Aorta (tissue), 5 donors: ENCODE results near the gene BHLHE40. TPM values are rescaled to one million over a fixed set of nuclear protein-coding genes. Genes with fewer than 3 reads are reported as not detected.
A peak's percentile ranks its signal among the peaks of the same experiment; 100 is the strongest.

Experiments
- ATAC-seq: fragments of 200-7000 bp; cut with Tn5 transposase; one replicate; pipeline ENCODE4 v1.9.1; 2022; ENCODE audit warnings: moderate library complexity; ENCODE audit not compliant: low FRiP score
- DNase-seq, 2 donors: peaks; one replicate each; pipeline ENCODE4 v3.0.0-alpha.2; 2020
- H3K27ac ChIP-seq, 2 donors: one replicate each; pipeline ENCODE4 v1.5.1; 2013; ENCODE audit warnings: low read length in 2 of 2, mild to moderate bottlenecking in 2 of 2, moderate library complexity in 2 of 2, control low read depth in 1 of 2, inconsistent platforms in 1 of 2, low read depth in 1 of 2
- H3K27me3 ChIP-seq, 2 donors: one replicate each; pipeline ENCODE4 v1.6.1; 2013; ENCODE audit warnings: control low read depth in 1 of 2, low read length in 1 of 2, mild to moderate bottlenecking in 1 of 2, moderate library complexity in 1 of 2; ENCODE audit not compliant: insufficient read depth in 2 of 2, control insufficient read depth in 1 of 2
- H3K36me3 ChIP-seq, 2 donors: one replicate each; pipeline ENCODE4 v1.6.1; 2013; ENCODE audit warnings: control low read depth in 1 of 2, low read length in 1 of 2, mild to moderate bottlenecking in 1 of 2; ENCODE audit not compliant: insufficient read depth in 2 of 2, control insufficient read depth in 1 of 2
- H3K4me1 ChIP-seq, 2 donors: one replicate each; pipeline ENCODE4 v1.6.1; 2013; ENCODE audit warnings: low read length in 2 of 2, control low read depth in 1 of 2, mild to moderate bottlenecking in 1 of 2, moderate library complexity in 1 of 2; ENCODE audit not compliant: insufficient read depth in 2 of 2, control insufficient read depth in 1 of 2
- H3K4me3 ChIP-seq, 2 donors: one replicate each; pipeline ENCODE4 v1.5.1; 2013; ENCODE audit warnings: low read length in 2 of 2, control low read depth in 1 of 2, mild to moderate bottlenecking in 1 of 2
- H3K9me3 ChIP-seq: one replicate; pipeline ENCODE4 v1.6.1; 2013; ENCODE audit warnings: mild to moderate bottlenecking, low read length; ENCODE audit not compliant: control insufficient read depth
- WGBS, 2 donors: extraction: QIAGEN DNeasy Blood & Tissue Kit; methylation state at CpG; one replicate each; pipeline ENCODE4 v1.1.7; 2013; 5-methylcytosine and 5-hydroxymethylcytosine counted together
- intact Hi-C, 2 donors: fragments of 100-400 bp; cut with DNase I; formaldehyde crosslinking; loops; one replicate each; pipeline versions ENCODE4 v1.14.2 to v1.15.0; 2022
- polyA plus RNA-seq, 2 donors: library from polyadenylated mRNA; stranded (reverse); fragments of 200-250 nt; gene quantifications; one replicate each; pipeline ENCODE4 v1.2.3, GENCODE V29; 2013
- total RNA-seq, 2 donors: library from RNA; stranded (reverse); fragmentation: NEBNext Ultra II Directional; extraction: Animal tissue kit (Norgen Biotek cat#: 25700); gene quantifications; one replicate each; pipeline ENCODE4 v1.2.1, GENCODE V29; 2021
- donor health status: healthy with polysubstance abuse.
- donor health status: Bipolar disorder and iron deficiency.
- donor health status: DM: no; HTN: no; CAD: no.
- donor health status: DM: no; HTN: no; CAD: no.
- donor health status: DM: yes; HTN: yes; CAD: no.

BHLHE40 gene
- total and polyA plus RNA-seq, 4 donors = 15.2 to 181 (median 62.8) TPM

DNA sequence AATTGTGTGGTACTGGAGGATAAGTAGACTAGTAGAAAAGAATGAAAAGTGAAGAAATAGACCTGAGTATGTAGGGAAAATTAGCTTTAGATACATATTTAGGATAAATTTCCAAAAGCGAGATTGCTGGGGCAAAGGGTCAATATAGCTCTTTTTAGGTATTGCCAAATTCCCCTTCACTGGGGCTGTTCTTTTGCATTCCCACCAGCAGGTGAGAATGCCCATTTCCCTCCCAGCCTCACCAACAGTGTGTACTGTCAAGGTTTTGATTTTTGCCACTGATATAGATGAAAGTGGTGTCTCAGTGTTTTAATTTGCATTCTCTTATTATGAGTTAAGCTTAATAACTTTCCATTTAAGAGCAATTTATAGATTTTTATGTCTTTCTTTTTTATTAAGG lies 35.7 kb upstream of the BHLHE40 start:
- WGBS, 2 donors = 86 to 92% methylated on average over 1 of the region's 1 CpG
- no peaks in the 10 kb centered on the region for H3K9me3 ChIP-seq
- intact Hi-C loops = no loop called here

GRCh38 chr3:4945324-4945723 lies 33.9 kb upstream of the BHLHE40 start:
- intact Hi-C loops = no loop called here
- DNase-seq = no peak
- ATAC-seq = no peak
- Histone ChIP-seq H3K9me3 (no peaks in the 10 kb centered on the region), H3K4me3 (no peak overlapping the region), H3K27me3 (no peaks in the 10 kb centered on the region), H3K4me1 (peaks cover 0 to 4% of the 10 kb centered on the region in 2 donors), H3K27ac (no peak overlapping the region), H3K36me3 (no peaks in the 10 kb centered on the region)
- WGBS, 2 donors = 95 to 96% methylated on average over 10 of the region's 10 CpGs

More for the DNA sequence above, 35.7 kb upstream of the BHLHE40 start:
- Histone ChIP-seq H3K4me3 (no peak overlapping the region), H3K36me3 (no peaks in the 10 kb centered on the region), H3K27me3 (no peaks in the 10 kb centered on the region), H3K4me1 (peaks cover 0 to 3% of the 10 kb centered on the region in 2 donors), H3K27ac (no peak overlapping the region)
- DNase-seq = no peak
- ATAC-seq = no peak

DNA sequence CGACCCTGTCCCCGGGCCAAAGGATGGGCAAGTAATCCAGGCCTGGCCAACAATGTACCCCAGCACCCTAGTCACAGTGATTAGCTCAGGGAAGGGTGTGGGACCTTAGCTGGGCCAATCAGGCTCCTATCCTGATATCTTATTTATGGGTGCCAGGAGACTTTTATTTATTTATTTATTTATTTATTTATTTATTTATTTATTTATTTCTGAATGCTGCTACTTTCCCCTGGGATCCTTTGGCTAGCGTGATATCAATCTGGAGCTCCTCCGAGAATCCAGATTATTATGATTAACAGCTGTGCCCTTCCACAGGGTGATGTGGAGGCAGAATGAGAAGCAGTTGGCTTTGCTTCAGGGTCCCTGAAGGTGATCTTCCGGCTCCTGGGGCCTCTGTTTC lies 32.2 kb upstream of the BHLHE40 start:
- Histone ChIP-seq H3K27me3 (no peaks in the 10 kb centered on the region), H3K4me3 (no peak overlapping the region), H3K27ac (no peak overlapping the region), H3K9me3 (no peaks in the 10 kb centered on the region), H3K36me3 (no peaks in the 10 kb centered on the region), H3K4me1 (peaks cover 0 to 4% of the 10 kb centered on the region in 2 donors)
- WGBS, 2 donors = 96% methylated on average over 5 of the region's 5 CpGs
- ATAC-seq = no peak
- DNase-seq = no peak
- intact Hi-C loops = no loop called here

DNA sequence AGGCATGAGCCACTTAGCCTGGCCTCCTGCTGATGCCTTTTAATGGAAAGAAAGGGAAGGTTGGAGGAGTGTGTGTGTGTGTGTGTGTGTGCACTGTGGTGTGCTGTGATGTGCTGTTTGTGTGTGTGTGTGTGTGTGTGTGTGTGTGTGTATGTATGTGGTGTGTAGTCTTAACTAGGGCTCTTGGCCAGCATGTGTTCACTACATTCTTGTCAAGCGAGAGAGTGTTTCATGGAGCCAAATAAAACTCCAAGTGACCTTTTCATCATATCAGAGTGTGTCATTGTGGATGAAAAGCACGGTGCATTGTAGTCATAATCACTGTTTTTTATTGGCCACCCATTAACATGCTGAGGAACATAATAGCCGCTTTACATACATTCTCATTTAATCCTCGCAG lies 30.8 kb upstream of the BHLHE40 start:
- H3K27ac ChIP-seq = no peak overlapping the region
- no peaks in the 10 kb centered on the region for H3K9me3 ChIP-seq
- no peaks in the 10 kb centered on the region for H3K27me3 ChIP-seq
- WGBS, 2 donors = 44 to 52% methylated on average over 4 of the region's 4 CpGs
- DNase-seq = no peak
- peaks cover 0 to 4% of the 10 kb centered on the region in 2 donors for H3K4me1 ChIP-seq
- no peaks in the 10 kb centered on the region for H3K36me3 ChIP-seq
- ATAC-seq = no peak
- intact Hi-C loops = no loop called here
- H3K4me3 ChIP-seq = no peak overlapping the region

- H3K27ac ChIP-seq = no peak overlapping the region
- no peaks in the 10 kb centered on the region for H3K27me3 ChIP-seq
- H3K9me3 ChIP-seq = no peaks in the 10 kb centered on the region
- DNase-seq (no peak), ATAC-seq (no peak)
- H3K4me3 ChIP-seq = no peak overlapping the region
- intact Hi-C loops = no loop called here
- WGBS, 2 donors = 93 to 94% methylated on average over 2 of the region's 2 CpGs
- H3K36me3 ChIP-seq = no peaks in the 10 kb centered on the region
- peaks cover 0 to 4% of the 10 kb centered on the region in 2 donors for H3K4me1 ChIP-seq
These were observed 30.2 kb upstream of the BHLHE40 start for GRCh38 chr3:4949004-4949403.

DNA sequence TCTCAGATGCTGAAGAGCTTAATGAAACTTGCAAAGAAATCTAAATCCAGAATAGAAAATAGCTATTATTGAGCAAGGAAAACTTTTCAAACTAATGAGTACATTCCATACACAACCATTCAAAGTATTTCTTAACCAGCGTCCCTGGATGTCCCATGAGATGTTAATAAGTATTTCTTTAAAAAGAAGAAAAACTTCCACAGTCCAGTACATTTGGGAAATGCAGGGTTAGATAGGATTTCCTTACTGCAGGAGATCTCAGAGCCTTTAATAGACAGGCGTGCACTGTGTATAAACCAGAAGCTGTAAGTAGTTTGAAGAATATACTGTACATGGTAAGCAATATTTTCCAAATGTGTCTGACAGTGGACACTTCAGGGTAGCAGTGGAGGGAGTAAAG lies 29.6 kb upstream of the BHLHE40 start:
- no peaks in the 10 kb centered on the region for H3K27me3 ChIP-seq
- no peak overlapping the region for H3K27ac ChIP-seq
- WGBS, 2 donors = 58 to 60% methylated on average over 2 of the region's 2 CpGs
- H3K36me3 ChIP-seq = no peaks in the 10 kb centered on the region
- intact Hi-C loops = no loop called here
- peaks cover 0 to 4% of the 10 kb centered on the region in 2 donors for H3K4me1 ChIP-seq
- no peaks in the 10 kb centered on the region for H3K9me3 ChIP-seq
- ATAC-seq (no peak), DNase-seq (no peak)
- H3K4me3 ChIP-seq = no peak overlapping the region

DNA sequence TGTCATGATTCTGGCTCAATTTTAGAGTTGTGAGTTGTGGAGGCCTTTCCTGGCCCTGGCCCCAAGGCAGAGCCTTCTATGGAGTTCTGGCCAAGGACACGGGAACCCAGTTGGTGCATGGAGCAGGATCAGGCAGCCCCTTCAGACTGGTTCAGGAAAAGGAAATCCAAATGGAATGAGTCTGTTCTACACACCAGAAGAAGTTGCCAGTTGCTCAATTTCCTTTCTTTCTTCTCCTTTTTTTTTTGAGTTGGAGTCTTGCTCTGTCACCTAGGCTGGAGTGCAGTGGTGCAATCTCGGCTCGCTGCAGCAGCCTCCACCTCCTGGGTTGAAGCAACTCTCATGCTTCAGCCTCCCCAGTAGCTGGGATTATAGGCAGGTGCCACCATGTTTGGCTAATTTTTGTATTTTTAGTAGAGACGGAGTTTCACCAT lies 28.9 kb upstream of the BHLHE40 start:
- no peaks in the 10 kb centered on the region for H3K9me3 ChIP-seq
- no peaks in the 10 kb centered on the region for H3K36me3 ChIP-seq
- no peaks in the 10 kb centered on the region for H3K27me3 ChIP-seq
- WGBS, 2 donors = 78 to 80% methylated on average over 4 of the region's 4 CpGs
- DNase-seq (no peak), ATAC-seq (peak; percentile 72)
- H3K4me3 ChIP-seq = no peak overlapping the region
- H3K4me1 ChIP-seq = peaks cover 0 to 4% of the 10 kb centered on the region in 2 donors
- H3K27ac ChIP-seq = no peak overlapping the region
- intact Hi-C loops = no loop called here

DNA sequence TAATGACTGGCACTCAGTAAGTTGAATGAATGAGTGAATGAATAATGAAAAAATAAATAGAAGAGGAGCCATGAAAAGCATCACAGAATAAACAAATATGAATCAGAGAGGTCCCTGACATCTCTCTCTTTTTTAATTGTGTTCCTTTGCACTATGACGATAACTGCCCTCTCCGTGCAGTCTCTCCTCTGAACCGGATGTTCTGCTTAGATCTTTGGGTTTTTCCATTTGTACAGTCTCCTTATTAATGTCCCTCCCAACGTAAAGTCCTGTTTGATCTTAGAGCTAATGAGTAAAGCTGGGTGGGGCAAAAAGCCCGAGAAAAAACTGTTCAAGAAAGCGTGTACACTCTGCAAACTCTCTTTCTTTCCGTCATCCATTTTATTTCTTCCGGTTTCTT lies 28.3 kb upstream of the BHLHE40 start:
- Histone ChIP-seq H3K27ac (no peak overlapping the region), H3K4me3 (no peak overlapping the region), H3K4me1 (peaks cover 0 to 4% of the 10 kb centered on the region in 2 donors), H3K36me3 (no peaks in the 10 kb centered on the region), H3K9me3 (no peaks in the 10 kb centered on the region), H3K27me3 (no peaks in the 10 kb centered on the region)
- ATAC-seq = no peak
- no peak for DNase-seq
- 92 to 93% methylated on average over 8 of the region's 8 CpGs for whole genome bisulfite sequencing, 2 donors
- intact Hi-C loops = no loop called here

GRCh38 chr3:4953119-4953518 lies 26.1 kb upstream of the BHLHE40 start:
- no peaks in the 10 kb centered on the region for H3K9me3 ChIP-seq
- H3K27me3 ChIP-seq = no peaks in the 10 kb centered on the region
- H3K27ac ChIP-seq = no peak overlapping the region
- 47 to 51% methylated on average over 2 of the region's 2 CpGs for WGBS, 2 donors
- no peak overlapping the region for H3K4me3 ChIP-seq
- H3K36me3 ChIP-seq = no peaks in the 10 kb centered on the region
- peaks cover 0 to 4% of the 10 kb centered on the region in 2 donors for H3K4me1 ChIP-seq
- intact Hi-C loops = no loop called here
- ATAC-seq = no peak
- no peak for DNase-seq
